SU-DHL-6 (cell line): ENCODE measurements around the gene BCLAF1.

Source experiments
- H2AFZ ChIP-seq: fragments of 200-600 bp; sonication (generic); 2 replicates; pipeline ENCODE4 v1.6.1; 2014; ENCODE audit warnings: low read depth, mild to moderate bottlenecking, moderate library complexity, mixed read lengths, antibody characterized with exemption, low read length; ENCODE audit not compliant: severe bottlenecking
- H3F3A ChIP-seq: fragments of 200-600 bp; shearing (Covaris generic); 2 replicates; pipeline ENCODE4 v1.6.0; 2016; ENCODE audit warnings: antibody characterized with exemption, mild to moderate bottlenecking; ENCODE audit not compliant: insufficient read depth
- H3K27ac ChIP-seq: fragments of 200-600 bp; sonication (generic); 2 replicates; pipeline ENCODE4 v1.5.1; 2016; ENCODE audit warnings: low read depth, mild to moderate bottlenecking, low read length, moderate library complexity, mixed read lengths
- H3K27me3 ChIP-seq: fragments of 200-600 bp; sonication (generic), shearing (Covaris generic); 2 replicates; pipeline ENCODE4 v1.6.0; 2014; ENCODE audit warnings: mild to moderate bottlenecking, low read length
- H3K36me3 ChIP-seq: fragments of 200-600 bp; sonication (generic); 2 replicates; pipeline ENCODE4 v1.6.1; 2014; ENCODE audit warnings: mild to moderate bottlenecking, low read length, mixed read lengths
- H3K4me2 ChIP-seq: fragments of 300-600, 200-600 bp; shearing (Covaris generic), sonication (generic); 2 replicates; pipeline ENCODE4 v1.6.0; 2014; ENCODE audit warnings: low read length, low read depth, mild to moderate bottlenecking; ENCODE audit not compliant: poor library complexity, severe bottlenecking
- H3K4me3 ChIP-seq: fragments of 200-600 bp; sonication (generic); 2 replicates; pipeline ENCODE4 v1.5.1; 2014; ENCODE audit warnings: antibody characterized with exemption, low read length, mild to moderate bottlenecking, mixed read lengths; ENCODE audit not compliant: insufficient read depth, poor library complexity, severe bottlenecking
- H3K79me2 ChIP-seq: fragments of 200-600 bp; sonication (generic); 2 replicates; pipeline ENCODE4 v1.6.1; 2014; ENCODE audit warnings: mild to moderate bottlenecking, low read length, moderate library complexity; ENCODE audit not compliant: insufficient read depth
- H3K9ac ChIP-seq: fragments of 200-600 bp; sonication (generic); 2 replicates; pipeline ENCODE4 v1.7.0; 2014; ENCODE audit warnings: mild to moderate bottlenecking, low read length
- H3K9me2 ChIP-seq: fragments of 200-600 bp; sonication (generic); replicated peaks from 2 replicates; pipeline ENCODE4 v1.6.1; 2014; ENCODE audit warnings: low read length; ENCODE audit not compliant: insufficient read depth
- H3K9me3 ChIP-seq: fragments of 200-600 bp; sonication (generic); 2 replicates; pipeline ENCODE4 v1.6.1; 2014; ENCODE audit warnings: low read length, mixed read lengths; ENCODE audit not compliant: insufficient read depth
- H4K20me1 ChIP-seq: fragments of 200-600 bp; sonication (generic); 2 replicates; pipeline ENCODE4 v1.6.1; 2014; ENCODE audit warnings: low read depth, mild to moderate bottlenecking, antibody characterized with exemption, low read length, moderate library complexity, mixed read lengths
- EZH2phosphoT487 ChIP-seq: fragments of 200-600 bp; sonication (generic), shearing (Covaris generic); conservative IDR thresholded peaks from 2 replicates; pipeline ENCODE4 v1.6.1; 2018; ENCODE audit warnings: mild to moderate bottlenecking, antibody characterized with exemption, low read length, moderate library complexity, mixed read lengths
- TF ChIP-seq, protein P1 (sequence below): fragments of 200-600 bp; sonication (generic); IDR thresholded peaks from one replicate; pipeline ENCODE4 v1.5.1; 2017; ENCODE audit warnings: antibody characterized with exemption, mild to moderate bottlenecking, low read length, moderate library complexity; ENCODE audit not compliant: insufficient read depth, poor library complexity, severe bottlenecking

The BCLAF1 gene

DNA sequence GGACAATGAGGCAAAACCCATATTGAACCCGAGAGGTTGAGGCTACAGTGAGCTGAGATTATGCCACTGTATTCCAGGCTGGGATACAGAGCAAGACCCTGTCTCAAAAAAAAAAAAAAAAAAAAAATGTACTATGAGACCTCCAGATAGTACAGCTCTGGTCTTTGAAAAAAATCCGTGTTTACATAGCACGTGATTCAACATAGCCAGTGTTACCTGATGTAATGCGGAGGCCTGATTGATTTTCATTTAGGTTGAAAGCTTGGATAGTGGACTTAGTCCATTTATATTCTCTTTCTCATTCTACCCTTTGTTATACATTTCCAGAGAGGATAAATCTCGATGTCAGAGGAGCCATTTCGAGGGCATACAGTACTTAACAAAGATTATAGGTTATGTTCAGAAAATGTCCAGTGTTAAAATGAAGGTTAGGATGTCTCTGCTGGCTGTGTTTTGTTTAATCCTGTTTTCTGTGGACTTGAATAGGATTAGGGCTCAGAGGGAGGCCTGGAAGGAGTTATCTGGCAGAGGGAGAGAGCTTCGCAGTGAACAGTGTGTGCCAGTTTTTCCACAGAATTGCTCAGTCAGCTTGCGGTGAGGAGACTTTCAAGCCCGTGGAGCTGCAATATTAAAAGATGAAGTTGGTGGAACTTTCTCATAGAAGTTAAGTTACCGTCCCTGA is 33.9 kb upstream of the BCLAF1 start:
- no peak for TF ChIP-seq EZH2phosphoT487
- TF ChIP-seq, protein P1, sequence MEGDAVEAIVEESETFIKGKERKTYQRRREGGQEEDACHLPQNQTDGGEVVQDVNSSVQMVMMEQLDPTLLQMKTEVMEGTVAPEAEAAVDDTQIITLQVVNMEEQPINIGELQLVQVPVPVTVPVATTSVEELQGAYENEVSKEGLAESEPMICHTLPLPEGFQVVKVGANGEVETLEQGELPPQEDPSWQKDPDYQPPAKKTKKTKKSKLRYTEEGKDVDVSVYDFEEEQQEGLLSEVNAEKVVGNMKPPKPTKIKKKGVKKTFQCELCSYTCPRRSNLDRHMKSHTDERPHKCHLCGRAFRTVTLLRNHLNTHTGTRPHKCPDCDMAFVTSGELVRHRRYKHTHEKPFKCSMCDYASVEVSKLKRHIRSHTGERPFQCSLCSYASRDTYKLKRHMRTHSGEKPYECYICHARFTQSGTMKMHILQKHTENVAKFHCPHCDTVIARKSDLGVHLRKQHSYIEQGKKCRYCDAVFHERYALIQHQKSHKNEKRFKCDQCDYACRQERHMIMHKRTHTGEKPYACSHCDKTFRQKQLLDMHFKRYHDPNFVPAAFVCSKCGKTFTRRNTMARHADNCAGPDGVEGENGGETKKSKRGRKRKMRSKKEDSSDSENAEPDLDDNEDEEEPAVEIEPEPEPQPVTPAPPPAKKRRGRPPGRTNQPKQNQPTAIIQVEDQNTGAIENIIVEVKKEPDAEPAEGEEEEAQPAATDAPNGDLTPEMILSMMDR = no peak
- Histone ChIP-seq H3K4me2 (no peak overlapping the region), H3K9me2 (no peaks in the 10 kb centered on the region), H2AFZ (no peak overlapping the region), H4K20me1 (no peaks in the 10 kb centered on the region), H3K79me2 (no peaks in the 10 kb centered on the region), H3K4me3 (no peak overlapping the region), H3F3A (no peaks in the 10 kb centered on the region), H3K9me3 (no peaks in the 10 kb centered on the region), H3K9ac (no peak overlapping the region), H3K27me3 (no peaks in the 10 kb centered on the region), H3K27ac (no peak overlapping the region), H3K36me3 (no peaks in the 10 kb centered on the region)

DNA sequence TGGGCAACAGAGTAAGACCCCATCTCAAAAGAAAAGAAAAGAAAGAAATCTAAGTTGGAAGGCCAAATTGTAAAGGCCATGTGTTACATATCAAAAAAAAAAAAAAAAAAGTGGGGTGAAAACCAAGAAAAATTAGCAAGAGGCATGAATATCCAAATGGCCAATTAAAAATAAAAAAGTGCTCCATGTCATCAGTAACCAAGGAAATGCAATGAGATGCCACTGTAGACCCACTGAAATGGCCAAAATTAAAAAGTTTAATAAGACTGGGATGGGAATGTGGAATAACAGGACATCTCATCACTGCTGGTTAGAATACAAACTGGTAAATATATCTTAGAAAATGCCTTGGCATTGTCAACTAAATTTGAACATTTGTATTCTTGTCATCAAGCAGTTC is 30.1 kb upstream of the BCLAF1 start:
- Histone ChIP-seq H3K79me2 (no peaks in the 10 kb centered on the region), H3K36me3 (no peaks in the 10 kb centered on the region), H3F3A (no peaks in the 10 kb centered on the region), H3K27me3 (no peaks in the 10 kb centered on the region), H3K4me3 (no peak overlapping the region), H3K27ac (no peak overlapping the region), H3K9ac (no peak overlapping the region), H2AFZ (no peak overlapping the region), H3K4me2 (no peak overlapping the region), H3K9me3 (no peaks in the 10 kb centered on the region), H3K9me2 (no peaks in the 10 kb centered on the region), H4K20me1 (no peaks in the 10 kb centered on the region)
- TF ChIP-seq EZH2phosphoT487 = no peak
- TF ChIP-seq, protein P1 = no peak

DNA sequence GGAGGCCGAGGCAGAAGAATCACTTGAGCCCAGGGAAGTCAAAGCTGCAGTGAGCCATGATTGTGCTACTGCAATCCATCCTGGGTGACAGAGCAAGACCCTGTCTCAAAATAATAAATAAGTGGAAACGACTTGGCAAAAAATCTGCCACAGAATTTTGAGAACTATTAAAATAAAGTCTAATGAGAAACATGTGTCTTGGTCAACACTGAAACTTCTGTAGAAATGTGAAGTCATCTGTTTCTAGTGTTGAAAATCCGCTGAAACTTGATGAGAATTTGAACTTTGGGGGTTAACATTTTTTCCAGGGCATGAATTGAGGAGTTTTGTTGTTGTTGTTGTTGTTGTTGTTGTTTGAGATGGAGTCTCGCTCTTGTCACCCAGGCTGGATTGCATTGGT is 29.0 kb upstream of the BCLAF1 start:
- Histone ChIP-seq H3K27me3 (no peaks in the 10 kb centered on the region), H2AFZ (no peak overlapping the region), H3K9me2 (no peaks in the 10 kb centered on the region), H3K9ac (no peak overlapping the region), H3F3A (no peaks in the 10 kb centered on the region), H3K27ac (no peak overlapping the region), H4K20me1 (no peaks in the 10 kb centered on the region), H3K36me3 (no peaks in the 10 kb centered on the region), H3K79me2 (no peaks in the 10 kb centered on the region), H3K4me3 (no peak overlapping the region), H3K4me2 (no peak overlapping the region), H3K9me3 (no peaks in the 10 kb centered on the region)
- no peak for TF ChIP-seq EZH2phosphoT487
- TF ChIP-seq, protein P1 = no peak
